Measurements from ENCODE around the gene CLDN24.

Gene CLDN24

DNA sequence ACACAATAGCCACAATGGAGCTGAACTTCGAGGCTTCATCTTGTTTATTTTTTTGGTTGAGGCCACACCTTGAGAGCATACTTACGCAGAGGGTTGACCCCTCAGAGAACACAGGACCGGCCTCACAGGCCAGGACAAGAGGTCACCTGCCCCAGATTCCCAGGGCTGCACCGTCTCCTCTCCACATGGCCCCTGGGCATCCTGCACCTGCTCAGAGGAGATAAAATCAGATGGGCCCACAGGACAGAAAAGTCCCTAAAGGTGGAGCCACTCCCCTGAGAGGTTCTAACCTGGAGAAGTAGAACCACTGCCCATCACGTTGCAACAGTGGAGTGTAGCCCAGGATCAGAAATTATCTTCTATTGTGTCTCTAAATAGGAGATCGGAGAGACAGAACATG is 1.1 kb upstream of the CLDN24 start:
- in situ Hi-C loops (cut with MboI; ENCODE audit: low sequenced_read_pairs), result no loop called here

DNA sequence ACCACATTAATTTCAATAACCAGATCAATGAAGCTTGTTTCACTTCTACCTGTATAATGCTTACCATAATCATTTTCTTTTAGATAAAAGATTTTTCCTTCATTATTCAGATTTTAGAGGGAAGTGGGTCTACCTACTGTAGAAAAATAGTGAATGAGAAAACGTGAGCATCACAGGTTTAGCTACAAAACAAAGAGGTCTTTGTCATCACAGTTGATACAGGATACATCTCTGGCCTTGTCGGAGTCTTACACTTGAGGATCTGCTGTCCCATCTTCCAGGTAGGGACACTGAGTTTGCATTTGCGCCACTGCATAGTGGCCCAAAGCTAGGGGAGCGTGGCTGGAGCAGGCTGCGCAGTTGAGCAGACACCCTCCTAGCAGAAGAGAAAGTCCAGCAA is 710 bp downstream of the CLDN24 start:
- in situ Hi-C loops (cut with MboI; ENCODE audit: low sequenced_read_pairs), result no loop called here

- in situ Hi-C loops (cut with MboI; ENCODE audit: low sequenced_read_pairs), result no loop called here
These were observed 1.1 kb downstream of the CLDN24 start for GRCh38 chr4:183321079-183321478.

- in situ Hi-C loops (cut with MboI; ENCODE audit: low sequenced_read_pairs), result no loop called here
These were observed 1.8 kb downstream of the CLDN24 start, which contains the start of gene CLDN22 for GRCh38 chr4:183320211-183321059. Gene CLDN22 (minus strand): TSS chr4:183320276. CDS start chr4:183320218, 58 bp downstream.

DNA sequence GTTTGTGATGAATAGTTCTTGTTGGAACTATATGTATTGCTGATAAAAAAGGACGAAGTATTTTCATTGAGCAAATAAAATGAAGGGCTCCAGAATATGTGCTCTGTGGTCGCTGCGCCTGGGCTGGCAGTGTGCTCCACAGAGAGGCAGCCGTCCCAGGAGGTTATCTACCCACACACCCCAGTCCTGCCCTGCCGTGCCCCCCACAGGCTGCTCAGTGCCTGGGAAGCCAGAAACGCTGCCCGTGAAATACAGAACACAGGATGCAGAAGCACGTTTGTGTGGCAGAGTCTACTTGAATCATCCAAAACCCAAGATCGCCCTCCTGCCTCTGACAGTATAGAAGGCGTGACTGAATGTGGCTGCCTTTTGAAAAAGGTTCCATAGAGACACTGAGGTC is 3.6 kb downstream of the CLDN24 start:
- in situ Hi-C loops (cut with MboI; ENCODE audit: low sequenced_read_pairs), result no loop called here

DNA sequence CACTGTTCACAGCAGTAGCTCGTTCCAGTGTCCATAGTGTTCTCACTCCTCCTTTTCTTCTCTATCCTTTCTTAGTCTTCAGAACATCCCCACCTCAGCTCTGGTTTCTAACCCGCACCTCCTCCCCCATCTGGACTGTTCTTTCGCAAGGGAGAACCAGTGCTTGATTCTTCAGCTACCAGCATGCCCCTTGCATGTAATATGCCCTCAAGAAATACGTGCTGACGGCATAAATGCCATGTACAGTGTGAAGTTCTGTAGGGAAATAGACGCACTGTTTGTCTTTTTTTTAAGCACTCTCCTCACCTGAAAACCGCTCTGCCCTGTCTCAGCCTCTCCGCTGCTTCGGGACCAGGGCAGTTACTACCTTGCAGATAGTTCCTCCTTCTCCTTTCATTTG is 7.4 kb downstream of the CLDN24 start:
- in situ Hi-C loops (cut with MboI; ENCODE audit: low sequenced_read_pairs), result no loop called here

GRCh38 chr4:183314336-183314735 is 7.9 kb downstream of the CLDN24 start:
- in situ Hi-C loops (cut with MboI; ENCODE audit: low sequenced_read_pairs), result no loop called here

GRCh38 chr4:183312841-183313240 is 9.4 kb downstream of the CLDN24 start:
- in situ Hi-C loops (cut with MboI; ENCODE audit: low sequenced_read_pairs), result no loop called here

- in situ Hi-C loops (cut with MboI; ENCODE audit: low sequenced_read_pairs), result no loop called here
These were observed 15.4 kb downstream of the CLDN24 start for GRCh38 chr4:183306811-183307210.

DNA sequence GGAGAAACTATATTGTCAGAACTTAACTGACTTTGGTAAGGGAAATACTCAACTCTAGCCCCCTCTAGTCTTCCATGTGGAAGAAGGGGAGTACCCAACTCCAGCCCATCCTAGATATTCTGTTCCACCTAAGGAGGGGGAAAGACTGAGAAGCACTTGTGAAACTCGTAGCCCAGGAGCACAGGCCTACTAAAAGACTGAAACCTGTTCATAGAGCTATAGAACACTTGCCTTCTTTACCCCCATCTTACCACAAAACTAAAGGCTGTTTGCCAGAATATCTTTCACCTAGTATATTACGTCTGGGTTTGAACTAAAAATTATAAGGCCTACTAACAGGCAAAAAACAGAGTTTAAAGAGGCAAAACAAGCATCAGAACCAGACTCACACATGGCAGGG is 17.7 kb downstream of the CLDN24 start:
- in situ Hi-C loops (cut with MboI; ENCODE audit: low sequenced_read_pairs), result no loop called here

DNA sequence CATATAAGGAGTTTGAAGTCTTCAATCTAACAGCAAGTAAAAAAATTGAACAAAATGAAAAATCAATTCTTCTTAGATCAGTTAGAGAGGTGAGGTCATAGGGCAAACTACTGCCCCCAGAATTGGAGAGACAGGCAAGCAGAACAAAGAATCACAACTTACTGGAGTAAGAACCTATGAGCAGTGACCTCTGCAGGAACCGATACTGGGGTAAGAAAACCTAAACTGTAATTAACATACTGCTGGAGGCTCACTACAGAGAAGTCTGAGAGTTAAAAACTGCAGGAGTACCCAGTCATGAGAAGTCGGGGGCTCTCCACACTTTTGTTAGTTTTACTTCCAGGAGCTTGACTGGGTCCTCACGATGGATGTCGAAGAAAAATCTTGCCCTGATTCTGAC is 18.2 kb downstream of the CLDN24 start:
- in situ Hi-C loops (cut with MboI; ENCODE audit: low sequenced_read_pairs), result no loop called here

GRCh38 chr4:183303301-183303700 is 18.9 kb downstream of the CLDN24 start:
- in situ Hi-C loops (cut with MboI; ENCODE audit: low sequenced_read_pairs), result no loop called here

- in situ Hi-C loops (cut with MboI; ENCODE audit: low sequenced_read_pairs), result no loop called here
These were observed 21.6 kb downstream of the CLDN24 start for GRCh38 chr4:183300655-183301054.

GRCh38 chr4:183300070-183300469 is 22.2 kb downstream of the CLDN24 start:
- in situ Hi-C loops (cut with MboI; ENCODE audit: low sequenced_read_pairs), result no loop called here

- in situ Hi-C loops (cut with MboI; ENCODE audit: low sequenced_read_pairs), result no loop called here
These were observed 22.8 kb downstream of the CLDN24 start for GRCh38 chr4:183299464-183299863.

DNA sequence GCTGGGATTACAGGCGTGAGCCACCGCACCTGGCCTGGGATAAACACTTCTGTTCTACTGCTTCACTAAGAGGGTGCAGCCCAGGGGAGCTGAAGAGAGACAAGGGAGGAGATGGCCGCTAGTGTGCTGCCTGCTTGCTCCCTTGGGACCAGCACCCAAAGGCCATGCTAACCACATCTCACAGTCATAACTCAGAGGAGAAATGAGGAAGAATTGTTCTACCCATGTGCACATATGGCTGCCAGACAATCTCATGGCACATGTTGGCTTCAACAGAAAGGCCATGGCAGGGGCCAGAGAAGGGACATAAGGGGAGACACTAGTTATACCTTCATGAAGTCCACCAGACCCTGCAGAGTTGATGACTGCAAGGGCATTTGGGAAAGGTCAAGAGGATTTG is 24.6 kb downstream of the CLDN24 start:
- in situ Hi-C loops (cut with MboI; ENCODE audit: low sequenced_read_pairs), result no loop called here

- in situ Hi-C loops (cut with MboI; ENCODE audit: low sequenced_read_pairs), result no loop called here
These were observed 26.5 kb downstream of the CLDN24 start for GRCh38 chr4:183295711-183296110.

DNA sequence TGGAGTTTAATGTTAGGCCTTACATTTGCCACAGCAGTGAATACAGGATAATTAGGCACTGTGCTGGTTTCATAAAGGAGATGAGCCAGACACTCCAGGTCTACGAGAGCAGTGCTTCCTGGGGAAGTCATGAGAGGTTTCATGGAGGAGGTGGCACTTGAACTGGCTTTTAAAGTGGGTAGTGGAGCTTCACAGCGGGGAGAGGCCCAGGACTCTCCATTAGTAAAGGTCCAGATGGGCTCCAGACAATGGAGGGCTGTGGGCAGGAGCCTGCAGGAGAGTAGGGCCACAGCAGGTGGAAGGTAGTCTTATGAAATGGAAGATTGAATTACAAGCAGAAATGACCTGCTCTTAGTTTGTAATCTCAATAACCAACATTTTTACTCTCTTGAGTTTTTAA is 31.2 kb downstream of the CLDN24 start:
- in situ Hi-C loops (cut with MboI; ENCODE audit: low sequenced_read_pairs), result no loop called here

GRCh38 chr4:183289688-183290087 is 32.5 kb downstream of the CLDN24 start:
- in situ Hi-C loops (cut with MboI; ENCODE audit: low sequenced_read_pairs), result no loop called here

- in situ Hi-C loops (cut with MboI; ENCODE audit: low sequenced_read_pairs), result no loop called here
These were observed 33.3 kb downstream of the CLDN24 start for GRCh38 chr4:183288955-183289354.

DNA sequence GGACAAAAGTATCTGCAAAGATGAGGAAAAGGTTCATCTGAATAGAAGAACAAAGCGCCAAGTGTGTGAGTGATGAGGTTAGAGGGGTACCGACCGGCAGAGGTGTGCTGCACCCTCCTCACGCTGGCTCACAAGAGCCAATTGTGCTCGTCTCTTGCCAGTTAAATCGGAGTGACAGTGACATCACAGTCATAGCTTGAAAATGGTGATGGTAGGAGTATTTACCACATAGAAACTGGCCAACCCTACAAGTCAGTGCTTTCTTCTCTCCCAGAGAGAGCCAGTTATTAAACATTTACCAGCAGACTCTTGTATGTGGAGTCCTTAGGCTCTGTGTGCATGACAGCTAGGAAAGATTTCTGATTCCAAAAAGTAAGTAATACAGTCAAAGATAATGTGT is 34.5 kb downstream of the CLDN24 start:
- in situ Hi-C loops (cut with MboI; ENCODE audit: low sequenced_read_pairs), result no loop called here

GRCh38 chr4:183287309-183287659 is 34.9 kb downstream of the CLDN24 start:
- in situ Hi-C loops (cut with MboI; ENCODE audit: low sequenced_read_pairs), result no loop called here

Data from hTERT RPE-1 (cell line).